Thymus (tissue), 11 donors: Measurements from ENCODE around the gene PEPD. TPM values are rescaled to one million over a fixed set of nuclear protein-coding genes. Genes with fewer than 3 reads are reported as not detected.

Source experiments
- DNase-seq, 9 donors: peaks; one replicate each; pipeline ENCODE4 v3.0.0-alpha.2; 2013; ENCODE audit warnings: low spot score in 9 of 9, low read depth in 6 of 9, missing footprints in 1 of 9
- H3K27ac ChIP-seq, 2 donors: one replicate each; pipeline ENCODE4 v1.5.1; 2013; ENCODE audit warnings: control low read depth in 1 of 2, low read depth in 1 of 2, low read length in 1 of 2, mild to moderate bottlenecking in 1 of 2, moderate library complexity in 1 of 2
- H3K27me3 ChIP-seq, 2 donors: one replicate each; pipeline ENCODE4 v1.5.1; 2013; ENCODE audit warnings: low read length in 1 of 2; ENCODE audit not compliant: control insufficient read depth in 2 of 2, insufficient read depth in 1 of 2
- H3K36me3 ChIP-seq, 2 donors: one replicate each; pipeline ENCODE4 v1.5.1; 2013; ENCODE audit warnings: low read length in 1 of 2, mild to moderate bottlenecking in 1 of 2, moderate library complexity in 1 of 2; ENCODE audit not compliant: control insufficient read depth in 2 of 2, insufficient read depth in 2 of 2
- H3K4me1 ChIP-seq, 2 donors: one replicate each; pipeline ENCODE4 v1.5.1; 2013; ENCODE audit warnings: low read length in 2 of 2; ENCODE audit not compliant: control insufficient read depth in 2 of 2, insufficient read depth in 2 of 2
- H3K4me3 ChIP-seq, 2 donors: one replicate each; pipeline ENCODE4 v1.5.1; 2013; ENCODE audit warnings: low read length in 2 of 2, control low read depth in 1 of 2, mild to moderate bottlenecking in 1 of 2
- H3K9me3 ChIP-seq, 2 donors: one replicate each; pipeline ENCODE4 v1.5.1; 2013; ENCODE audit warnings: low read length in 1 of 2, mild to moderate bottlenecking in 1 of 2; ENCODE audit not compliant: control insufficient read depth in 2 of 2, insufficient read depth in 1 of 2
- WGBS: extraction: QIAGEN DNeasy Blood & Tissue Kit; methylation state at CpG from one replicate; pipeline ENCODE4 v1.1.7; 2013; 5-methylcytosine and 5-hydroxymethylcytosine counted together
- polyA plus RNA-seq: library from polyadenylated mRNA; stranded (reverse); fragments of 200-250 nt; gene quantifications from one replicate; pipeline ENCODE4 v1.2.3, GENCODE V29; 2013
- total RNA-seq: library from RNA; stranded (reverse); fragments of 120-200 nt; gene quantifications from one replicate; pipeline ENCODE4 v1.2.4, GENCODE V29; 2013
- donor health status: healthy.

The PEPD gene
- total and polyA plus RNA-seq, 2 donors: 24.7 to 42.4 TPM

GRCh38 chr19:33511346-33511745, 10.2 kb downstream of the PEPD start:
- no peak overlapping the region for H3K4me3 ChIP-seq
- no peaks in the 10 kb centered on the region for H3K9me3 ChIP-seq
- no peaks in the 10 kb centered on the region for H3K4me1 ChIP-seq
- WGBS: 97% methylated on average over 13 of the region's 13 CpGs
- no peak for DNase-seq
- peaks cover 0 to 12% of the 10 kb centered on the region in 2 donors for H3K36me3 ChIP-seq
- H3K27me3 ChIP-seq: no peaks in the 10 kb centered on the region
- no peak overlapping the region for H3K27ac ChIP-seq

DNA sequence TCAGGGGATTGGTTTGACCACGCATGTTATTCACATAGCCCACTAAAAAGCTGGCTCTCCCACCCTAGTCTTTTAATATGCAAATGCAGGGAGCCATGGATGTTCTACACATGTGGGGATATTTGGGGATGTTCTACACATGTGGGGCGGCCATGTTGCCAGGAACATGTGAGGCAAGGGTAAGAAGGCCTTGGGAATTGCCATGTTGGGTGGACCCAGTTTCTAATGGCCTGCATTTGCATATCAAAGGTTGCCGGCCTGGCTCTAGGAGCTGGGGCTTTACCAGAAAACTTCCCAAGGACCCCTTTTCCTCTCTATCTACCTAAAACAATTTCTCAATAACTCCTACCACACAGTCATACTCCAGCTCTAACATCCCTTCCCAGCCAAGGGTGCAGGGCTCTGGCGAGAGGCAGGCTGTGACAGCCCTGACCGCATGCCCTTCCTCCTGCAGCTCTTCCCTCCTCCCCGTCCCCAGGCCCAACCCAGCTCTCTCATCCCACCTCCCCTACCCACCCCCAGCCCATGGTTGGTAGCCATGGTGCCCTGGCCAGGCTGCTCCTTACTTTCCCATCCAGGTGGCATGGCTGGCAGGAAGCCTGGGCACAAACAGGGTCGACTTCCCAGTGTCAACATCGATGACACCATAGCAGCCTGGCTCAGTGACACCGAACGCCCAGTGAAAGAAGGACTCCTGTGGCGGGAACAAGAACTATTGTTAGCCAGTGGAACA, 11.0 kb downstream of the PEPD start:
- no peaks in the 10 kb centered on the region for H3K9me3 ChIP-seq
- no peaks in the 10 kb centered on the region for H3K4me1 ChIP-seq

GRCh38 chr19:33509774-33510173, 11.8 kb downstream of the PEPD start:
- Histone ChIP-seq H3K4me3 (no peak overlapping the region), H3K9me3 (no peaks in the 10 kb centered on the region), H3K27me3 (no peaks in the 10 kb centered on the region), H3K27ac (no peak overlapping the region), H3K4me1 (no peaks in the 10 kb centered on the region), H3K36me3 (peaks cover 0 to 12% of the 10 kb centered on the region in 2 donors)
- no peak for DNase-seq
- WGBS: 98% methylated on average over 15 of the region's 15 CpGs

More for the DNA sequence above, 11.0 kb downstream of the PEPD start:
- Histone ChIP-seq H3K27ac (no peak overlapping the region), H3K4me3 (no peak overlapping the region), H3K36me3 (peaks cover 0 to 12% of the 10 kb centered on the region in 2 donors), H3K27me3 (no peaks in the 10 kb centered on the region)
- DNase-seq: no peak
- WGBS: 96% methylated on average over 11 of the region's 11 CpGs

- H3K27ac ChIP-seq: no peak overlapping the region
- no peak for DNase-seq
These were observed 12.5 kb downstream of the PEPD start for GRCh38 chr19:33508941-33509614.

GRCh38 chr19:33508431-33508830, 13.2 kb downstream of the PEPD start:
- no peak overlapping the region for H3K4me3 ChIP-seq
- H3K9me3 ChIP-seq: no peaks in the 10 kb centered on the region
- WGBS: 97% methylated on average over 12 of the region's 12 CpGs
- DNase-seq: no peak
- no peak overlapping the region for H3K27ac ChIP-seq
- no peaks in the 10 kb centered on the region for H3K4me1 ChIP-seq
- peaks cover 0 to 12% of the 10 kb centered on the region in 2 donors for H3K36me3 ChIP-seq
- H3K27me3 ChIP-seq: no peaks in the 10 kb centered on the region

More at GRCh38 chr19:33508941-33509614, 12.5 kb downstream of the PEPD start:
- Histone ChIP-seq H3K36me3 (peaks cover 0 to 12% of the 10 kb centered on the region in 2 donors), H3K9me3 (no peaks in the 10 kb centered on the region), H3K27me3 (no peaks in the 10 kb centered on the region), H3K4me1 (no peaks in the 10 kb centered on the region), H3K4me3 (no peak overlapping the region)
- WGBS: 91% methylated on average over 12 of the region's 12 CpGs

DNA sequence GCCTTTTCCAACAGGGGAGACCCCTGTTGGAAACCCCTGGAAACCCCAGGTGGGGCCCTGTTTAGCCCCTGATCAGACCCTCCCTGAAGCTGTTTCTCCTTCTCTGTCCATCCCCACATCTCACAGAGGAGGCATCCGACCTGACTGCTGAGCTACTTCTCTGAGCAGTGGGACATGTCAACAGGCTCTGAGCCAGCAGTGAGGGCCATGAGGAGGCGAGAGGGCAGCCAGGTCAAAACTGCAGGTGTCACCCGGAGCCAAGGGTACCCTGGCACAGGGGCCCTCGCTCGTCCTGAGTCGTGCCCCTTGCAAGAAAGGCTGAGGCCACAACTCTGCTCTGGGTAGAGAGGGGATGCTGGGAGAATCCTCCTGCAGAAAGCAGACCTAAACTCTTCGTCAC, 13.6 kb downstream of the PEPD start:
- Histone ChIP-seq H3K36me3 (peaks cover 0 to 12% of the 10 kb centered on the region in 2 donors), H3K4me3 (no peak overlapping the region), H3K27ac (no peak overlapping the region), H3K9me3 (no peaks in the 10 kb centered on the region), H3K4me1 (no peaks in the 10 kb centered on the region), H3K27me3 (no peaks in the 10 kb centered on the region)
- DNase-seq: no peak
- WGBS: 95% methylated on average over 7 of the region's 7 CpGs

- H3K9me3 ChIP-seq: no peaks in the 10 kb centered on the region
- WGBS: 93% methylated on average over 24 of the region's 24 CpGs
- no peaks in the 10 kb centered on the region for H3K4me1 ChIP-seq
- no peak overlapping the region for H3K4me3 ChIP-seq
- no peaks in the 10 kb centered on the region for H3K27me3 ChIP-seq
- no peak overlapping the region for H3K27ac ChIP-seq
- DNase-seq: no peak
- H3K36me3 ChIP-seq: peaks cover 0 to 12% of the 10 kb centered on the region in 2 donors
These were observed 14.3 kb downstream of the PEPD start for GRCh38 chr19:33507021-33507956.

DNA sequence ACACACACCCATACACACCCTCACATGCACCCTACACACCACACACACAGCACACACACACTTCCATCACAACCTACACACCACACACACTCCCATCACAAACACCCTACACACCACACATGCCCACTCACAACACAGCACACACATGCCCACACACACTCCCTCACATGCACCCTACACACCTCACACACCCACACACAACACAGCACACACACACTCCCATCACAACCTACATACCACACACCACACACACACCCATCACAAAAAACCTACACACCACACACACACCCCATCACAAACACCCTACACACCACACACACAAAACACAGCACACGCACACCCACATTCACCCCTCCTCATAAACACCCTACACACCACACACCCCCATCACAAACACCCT, 15.1 kb downstream of the PEPD start:
- Histone ChIP-seq H3K36me3 (peaks cover 0 to 12% of the 10 kb centered on the region in 2 donors), H3K27ac (no peak overlapping the region), H3K9me3 (no peaks in the 10 kb centered on the region), H3K27me3 (no peaks in the 10 kb centered on the region), H3K4me3 (no peak overlapping the region), H3K4me1 (no peaks in the 10 kb centered on the region)
- 98% methylated on average over 1 of the region's 1 CpG for WGBS
- DNase-seq: no peak
